Smooth muscle cell (in vitro differentiated cells): ENCODE results near the gene UNC5C. TPM values are rescaled to one million over a fixed set of nuclear protein-coding genes. Genes with fewer than 3 reads are reported as not detected.

ENCODE experiments used
- DNase-seq: peaks from one replicate; lab custom pipeline; 2025; ENCODE audit not compliant: unreplicated experiment; lab: John Stamatoyannopoulos, UW
- H2AFZ ChIP-seq: fragments of 200-600 bp; sonication (generic); 2 replicates; pipeline ENCODE4 v1.6.0; 2016; ENCODE audit warnings: antibody characterized with exemption, low read depth, mild to moderate bottlenecking
- H3F3A ChIP-seq: fragments of 200-600 bp; sonication (generic); 2 replicates; pipeline ENCODE4 v1.6.0; 2017; ENCODE audit warnings: antibody characterized with exemption, low read depth
- H3K27ac ChIP-seq: fragments of 200-600 bp; sonication (generic); 2 replicates; pipeline ENCODE4 v1.5.1; 2016; ENCODE audit warnings: low read depth, mild to moderate bottlenecking
- H3K27me3 ChIP-seq: fragments of 200-600 bp; sonication (generic); 2 replicates; pipeline ENCODE4 v1.6.1; 2016; ENCODE audit warnings: low read depth, mild to moderate bottlenecking
- H3K36me3 ChIP-seq: fragments of 200-600 bp; sonication (generic); 2 replicates; pipeline ENCODE4 v1.5.1; 2016; ENCODE audit warnings: low read depth
- H3K4me1 ChIP-seq: fragments of 200-600 bp; sonication (generic); 2 replicates; pipeline ENCODE4 v1.5.1; 2016; ENCODE audit warnings: low read depth
- H3K4me2 ChIP-seq: fragments of 200-600 bp; sonication (generic); 2 replicates; pipeline ENCODE4 v1.6.0; 2016; ENCODE audit warnings: mild to moderate bottlenecking
- H3K4me3 ChIP-seq: fragments of 200-600 bp; sonication (generic); 2 replicates; pipeline ENCODE4 v1.5.1; 2016; ENCODE audit warnings: mild to moderate bottlenecking
- H3K79me2 ChIP-seq: fragments of 200-600 bp; sonication (generic); 2 replicates; pipeline ENCODE4 v1.6.0; 2016; ENCODE audit warnings: low read depth, mild to moderate bottlenecking
- H3K9ac ChIP-seq: fragments of 200-600 bp; sonication (generic); 2 replicates; pipeline ENCODE4 v1.6.0; 2016; ENCODE audit warnings: low read depth
- H3K9me3 ChIP-seq: fragments of 200-600 bp; sonication (generic); replicated peaks from 2 replicates; pipeline ENCODE4 v1.5.1; 2016; ENCODE audit warnings: low read depth
- H4K20me1 ChIP-seq: fragments of 200-600 bp; sonication (generic); 2 replicates; pipeline ENCODE4 v1.6.0; 2016; ENCODE audit warnings: low read depth
- CTCF ChIP-seq: fragments of 200-600 bp; sonication (generic); IDR thresholded peaks from 2 replicates; pipeline ENCODE4 v1.5.1; 2017; ENCODE audit warnings: borderline replicate concordance, mild to moderate bottlenecking, antibody characterized with exemption; ENCODE audit not compliant: insufficient read depth, poor library complexity, severe bottlenecking
- WGBS: methylation state at CpG from one replicate; pipeline ENCODE4 v1.1.7; 2016; ENCODE audit warnings: low lambda C conversion rate; 5-methylcytosine and 5-hydroxymethylcytosine counted together
- polyA plus RNA-seq: library from polyadenylated mRNA; unstranded; fragments of >200 nt; fragmentation: Nextera tagmentation; extraction: Ambion mirVana; gene quantifications from 2 replicates; pipeline ENCODE4 v1.2.1, GENCODE V29; 2016
- total RNA-seq: library from RNA; depleted of rRNA; stranded (reverse); fragments of >200 nt; gene quantifications from 2 replicates; pipeline ENCODE4 v1.2.3, GENCODE V29; 2014

UNC5C gene
- total and polyA plus RNA-seq, 2 experiments from 2014 or later: 2.0 to 15.6 TPM

- no peak overlapping the region for H3K9ac ChIP-seq
- H2AFZ ChIP-seq: no peak overlapping the region
- DNase-seq: no peak
- no peaks in the 10 kb centered on the region for H3K79me2 ChIP-seq
- no peak overlapping the region for H3K4me2 ChIP-seq
- peaks cover under 1% of the 10 kb centered on the region for H3K36me3 ChIP-seq
- H3K4me1 ChIP-seq: no peaks in the 10 kb centered on the region
- WGBS: 97% methylated on average over 1 of the region's 1 CpG
- no peak overlapping the region for H3K4me3 ChIP-seq
- H3F3A ChIP-seq: no peaks in the 10 kb centered on the region
- no peak for TF ChIP-seq CTCF
- no peaks in the 10 kb centered on the region for H3K9me3 ChIP-seq
- no peak overlapping the region for H3K27ac ChIP-seq
- H3K27me3 ChIP-seq: no peaks in the 10 kb centered on the region
- no peaks in the 10 kb centered on the region for H4K20me1 ChIP-seq
Measured at GRCh38 chr4:95243892-95244291, 304.9 kb downstream of the UNC5C start.

GRCh38 chr4:95238554-95238953 lies 310.2 kb downstream of the UNC5C start:
- Histone ChIP-seq H3K79me2 (no peaks in the 10 kb centered on the region), H3K36me3 (peaks cover 6% of the 10 kb centered on the region), H3K9me3 (no peaks in the 10 kb centered on the region)

GRCh38 chr4:95232358-95233156 lies 316.2 kb downstream of the UNC5C start:
- H3K4me2 ChIP-seq: no peak overlapping the region
- H3K79me2 ChIP-seq: no peaks in the 10 kb centered on the region
- H3K9ac ChIP-seq: no peak overlapping the region
- H3K27ac ChIP-seq: no peak overlapping the region
- H4K20me1 ChIP-seq: no peaks in the 10 kb centered on the region
- no peaks in the 10 kb centered on the region for H3K27me3 ChIP-seq
- no peak overlapping the region for H2AFZ ChIP-seq
- no peak for DNase-seq
- no peak for TF ChIP-seq CTCF
- H3F3A ChIP-seq: no peaks in the 10 kb centered on the region
- 89% methylated on average over 7 of the region's 7 CpGs for WGBS
- H3K4me3 ChIP-seq: no peak overlapping the region
- no peaks in the 10 kb centered on the region for H3K9me3 ChIP-seq
- no peaks in the 10 kb centered on the region for H3K36me3 ChIP-seq
- no peaks in the 10 kb centered on the region for H3K4me1 ChIP-seq

More at GRCh38 chr4:95238554-95238953, 310.2 kb downstream of the UNC5C start:
- Histone ChIP-seq H4K20me1 (no peaks in the 10 kb centered on the region), H3K9ac (no peak overlapping the region), H3F3A (no peaks in the 10 kb centered on the region), H2AFZ (no peak overlapping the region), H3K27ac (no peak overlapping the region), H3K27me3 (no peaks in the 10 kb centered on the region), H3K4me2 (no peak overlapping the region), H3K4me3 (no peak overlapping the region), H3K4me1 (no peaks in the 10 kb centered on the region)
- no peak for TF ChIP-seq CTCF
- no peak for DNase-seq

- H2AFZ ChIP-seq: no peak overlapping the region
- no peaks in the 10 kb centered on the region for H4K20me1 ChIP-seq
- H3K27ac ChIP-seq: no peak overlapping the region
- no peaks in the 10 kb centered on the region for H3K27me3 ChIP-seq
- no peak for DNase-seq
- H3F3A ChIP-seq: no peaks in the 10 kb centered on the region
- no peak overlapping the region for H3K9ac ChIP-seq
- no peaks in the 10 kb centered on the region for H3K4me1 ChIP-seq
- no peaks in the 10 kb centered on the region for H3K79me2 ChIP-seq
- no peak for TF ChIP-seq CTCF
- H3K9me3 ChIP-seq: no peaks in the 10 kb centered on the region
- H3K4me3 ChIP-seq: no peak overlapping the region
- no peak overlapping the region for H3K4me2 ChIP-seq
- no peaks in the 10 kb centered on the region for H3K36me3 ChIP-seq
Measured at GRCh38 chr4:95231681-95232080, 317.1 kb downstream of the UNC5C start.
